22Rv1 (cell line): ENCODE measurements around the gene SMYD3.

Experiments
- ZFX ChIP-seq: fragments of 450-650 bp; IDR thresholded peaks from 2 replicates; pipeline ENCODE4 v1.6.1; 2017; ENCODE audit warnings: antibody characterized with exemption, borderline replicate concordance
- TF ChIP-seq, protein P1 (sequence below): fragments of 450-650 bp; IDR thresholded peaks from 2 replicates; pipeline ENCODE4 v1.5.1; 2017; ENCODE audit warnings: mild to moderate bottlenecking

- TF ChIP-seq, protein P1, sequence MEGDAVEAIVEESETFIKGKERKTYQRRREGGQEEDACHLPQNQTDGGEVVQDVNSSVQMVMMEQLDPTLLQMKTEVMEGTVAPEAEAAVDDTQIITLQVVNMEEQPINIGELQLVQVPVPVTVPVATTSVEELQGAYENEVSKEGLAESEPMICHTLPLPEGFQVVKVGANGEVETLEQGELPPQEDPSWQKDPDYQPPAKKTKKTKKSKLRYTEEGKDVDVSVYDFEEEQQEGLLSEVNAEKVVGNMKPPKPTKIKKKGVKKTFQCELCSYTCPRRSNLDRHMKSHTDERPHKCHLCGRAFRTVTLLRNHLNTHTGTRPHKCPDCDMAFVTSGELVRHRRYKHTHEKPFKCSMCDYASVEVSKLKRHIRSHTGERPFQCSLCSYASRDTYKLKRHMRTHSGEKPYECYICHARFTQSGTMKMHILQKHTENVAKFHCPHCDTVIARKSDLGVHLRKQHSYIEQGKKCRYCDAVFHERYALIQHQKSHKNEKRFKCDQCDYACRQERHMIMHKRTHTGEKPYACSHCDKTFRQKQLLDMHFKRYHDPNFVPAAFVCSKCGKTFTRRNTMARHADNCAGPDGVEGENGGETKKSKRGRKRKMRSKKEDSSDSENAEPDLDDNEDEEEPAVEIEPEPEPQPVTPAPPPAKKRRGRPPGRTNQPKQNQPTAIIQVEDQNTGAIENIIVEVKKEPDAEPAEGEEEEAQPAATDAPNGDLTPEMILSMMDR = no peak
- TF ChIP-seq ZFX = no peak
These were observed 328.3 kb downstream of the SMYD3 start for GRCh38 chr1:246178717-246179311.
